BE2C (cell line): ENCODE results near the gene PRDM8. TPM values are rescaled to one million over a fixed set of nuclear protein-coding genes. Genes with fewer than 3 reads are reported as not detected.

Experiments
- DNase-seq: peaks from one replicate; pipeline ENCODE4 v3.0.0-alpha.2; 2020
- H3K27me3 ChIP-seq: fragments of 250-450 bp; sonication (Bioruptor Pico); 2 replicates; pipeline ENCODE4 v1.5.1; 2020; ENCODE audit warnings: mild to moderate bottlenecking
- H3K36me3 ChIP-seq: fragments of 250-450 bp; sonication (Bioruptor Pico); 2 replicates; pipeline ENCODE4 v1.5.1; 2020; ENCODE audit warnings: mild to moderate bottlenecking
- H3K4me1 ChIP-seq: fragments of 250-450 bp; sonication (Bioruptor Pico); 2 replicates; pipeline ENCODE4 v1.5.1; 2020
- H3K4me3 ChIP-seq: 2 replicates; pipeline ENCODE4 v1.5.1; 2011; ENCODE audit warnings: low read depth, low read length
- H3K9me3 ChIP-seq: fragments of 250-450 bp; sonication (Bioruptor Pico); 2 replicates; pipeline ENCODE4 v1.5.1; 2020
- polyA plus RNA-seq: library from polyadenylated mRNA; unstranded; fragments of >200 nt; gene quantifications from one replicate; pipeline ENCODE4 v1.2.1, GENCODE V29; 2012; ENCODE audit warnings: low read depth, missing spikeins; ENCODE audit not compliant: insufficient read length, insufficient read depth
- TF ChIP-seq, protein P1 (sequence below): IDR thresholded peaks from 2 replicates; pipeline ENCODE4 v1.5.1; 2012; ENCODE audit warnings: mild to moderate bottlenecking, low read depth, low read length

The PRDM8 gene
- polyA plus RNA-seq = 25.6 TPM

DNA sequence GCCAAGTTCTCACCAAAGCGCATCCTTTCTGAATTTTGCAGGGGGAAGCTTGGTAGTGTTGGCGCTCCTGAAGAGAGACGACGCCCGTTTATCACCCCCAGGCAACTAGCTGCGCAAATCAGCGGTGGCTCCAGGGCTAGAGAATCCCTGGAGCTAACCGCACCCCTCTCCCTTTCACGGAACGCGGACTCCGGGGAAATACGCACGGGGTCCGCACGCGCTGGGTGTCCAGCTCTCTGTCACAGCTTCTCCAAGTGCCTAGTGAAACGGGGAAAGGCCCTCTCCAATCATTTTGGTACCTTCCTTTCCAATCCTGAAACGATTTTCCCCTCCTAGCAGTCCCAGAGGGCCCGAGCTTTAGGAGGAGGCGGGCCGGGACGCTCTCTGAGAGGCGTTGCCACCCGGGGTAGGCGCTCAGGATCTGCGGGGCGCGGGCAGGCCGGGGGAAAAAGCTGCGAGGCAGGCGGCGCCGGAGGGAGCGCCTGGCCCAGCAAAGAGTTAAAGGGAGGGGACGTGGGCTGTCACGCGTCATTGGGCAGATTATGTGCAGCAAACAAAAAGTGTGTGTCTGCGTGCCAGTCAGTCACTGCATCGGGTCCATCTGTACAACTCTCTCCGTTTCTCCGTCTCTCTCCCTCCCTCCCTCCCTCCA lies at the start of gene PRDM8:
Gene PRDM8 (plus strand): TSS at position 582 of the 652 bp plus-strand sequence. CDS start 2,578 bp downstream, outside the sequence.
- TF ChIP-seq, protein P1, sequence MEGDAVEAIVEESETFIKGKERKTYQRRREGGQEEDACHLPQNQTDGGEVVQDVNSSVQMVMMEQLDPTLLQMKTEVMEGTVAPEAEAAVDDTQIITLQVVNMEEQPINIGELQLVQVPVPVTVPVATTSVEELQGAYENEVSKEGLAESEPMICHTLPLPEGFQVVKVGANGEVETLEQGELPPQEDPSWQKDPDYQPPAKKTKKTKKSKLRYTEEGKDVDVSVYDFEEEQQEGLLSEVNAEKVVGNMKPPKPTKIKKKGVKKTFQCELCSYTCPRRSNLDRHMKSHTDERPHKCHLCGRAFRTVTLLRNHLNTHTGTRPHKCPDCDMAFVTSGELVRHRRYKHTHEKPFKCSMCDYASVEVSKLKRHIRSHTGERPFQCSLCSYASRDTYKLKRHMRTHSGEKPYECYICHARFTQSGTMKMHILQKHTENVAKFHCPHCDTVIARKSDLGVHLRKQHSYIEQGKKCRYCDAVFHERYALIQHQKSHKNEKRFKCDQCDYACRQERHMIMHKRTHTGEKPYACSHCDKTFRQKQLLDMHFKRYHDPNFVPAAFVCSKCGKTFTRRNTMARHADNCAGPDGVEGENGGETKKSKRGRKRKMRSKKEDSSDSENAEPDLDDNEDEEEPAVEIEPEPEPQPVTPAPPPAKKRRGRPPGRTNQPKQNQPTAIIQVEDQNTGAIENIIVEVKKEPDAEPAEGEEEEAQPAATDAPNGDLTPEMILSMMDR = no peak
- DNase-seq = peak; percentile 63
- no peaks in the 10 kb centered on the region for H3K4me1 ChIP-seq
- H3K4me3 ChIP-seq = peak within 1 kb of the TSS; percentile 65
- peaks cover 36% of the 10 kb centered on the region for H3K27me3 ChIP-seq
- no peaks in the 10 kb centered on the region for H3K36me3 ChIP-seq
- no peaks in the 10 kb centered on the region for H3K9me3 ChIP-seq

DNA sequence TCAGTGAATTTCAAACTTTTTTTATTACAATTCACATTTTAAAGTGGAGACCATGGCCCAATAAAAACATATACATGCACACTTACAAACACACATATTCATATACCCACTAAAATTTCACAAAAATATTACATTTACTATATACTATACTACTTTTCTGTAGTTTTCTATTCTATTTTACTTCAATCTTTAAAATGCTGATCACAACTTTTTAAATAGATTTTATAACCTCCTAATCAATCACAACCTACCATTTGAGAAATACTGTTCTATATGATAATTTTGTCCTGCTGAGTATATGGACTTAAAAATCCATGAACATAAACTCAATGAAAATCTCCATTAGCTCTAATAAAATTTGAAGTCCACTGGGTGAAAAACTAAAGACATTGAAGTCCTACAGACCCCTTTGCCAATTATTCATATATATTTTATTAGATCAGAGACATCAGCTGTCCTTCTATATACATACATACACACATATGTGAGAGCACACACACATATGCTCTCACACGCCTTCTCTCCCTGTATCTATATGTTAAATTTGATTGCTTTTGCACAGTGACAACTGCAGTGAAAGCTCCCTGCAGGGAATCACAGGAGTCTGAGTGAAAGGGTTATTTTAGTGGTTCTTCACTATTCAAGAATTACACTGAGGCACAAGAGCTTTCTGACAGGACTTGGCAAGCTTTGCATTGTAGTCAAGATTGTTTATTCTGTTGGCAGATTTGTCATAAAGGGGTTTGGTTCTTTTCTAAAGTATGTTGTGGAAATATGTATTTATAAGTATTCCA lies 46.7 kb upstream of the PRDM8 start:
- Histone ChIP-seq H3K27me3 (no peaks in the 10 kb centered on the region), H3K4me1 (peaks cover 3% of the 10 kb centered on the region; the same call in 1 of the 2 replicates), H3K4me3 (no peak overlapping the region), H3K9me3 (no peaks in the 10 kb centered on the region), H3K36me3 (no peaks in the 10 kb centered on the region)
- DNase-seq = no peak
- TF ChIP-seq, protein P1 = no peak

DNA sequence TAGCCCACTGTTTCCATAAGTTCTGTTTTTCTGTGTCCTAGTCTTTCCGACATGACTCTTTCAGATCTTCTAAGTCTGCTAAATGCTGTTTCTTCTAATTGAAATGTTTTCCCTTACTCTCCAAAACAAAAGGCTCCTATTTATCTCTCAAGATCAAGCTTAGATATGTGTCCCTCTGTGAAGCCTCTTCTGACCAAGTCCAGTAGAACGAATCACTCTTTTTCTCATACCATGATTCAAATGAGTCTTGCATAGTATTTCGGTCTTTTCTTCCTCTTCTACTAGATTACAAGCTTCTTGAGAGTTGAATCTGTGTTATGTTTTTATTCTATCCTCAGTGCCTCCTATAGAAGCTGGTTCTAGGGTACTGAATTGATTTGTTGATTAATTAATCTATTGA lies 45.3 kb upstream of the PRDM8 start:
- Histone ChIP-seq H3K4me1 (peaks cover 3% of the 10 kb centered on the region; the same call in 1 of the 2 replicates), H3K36me3 (no peaks in the 10 kb centered on the region), H3K4me3 (no peak overlapping the region), H3K9me3 (no peaks in the 10 kb centered on the region), H3K27me3 (no peaks in the 10 kb centered on the region)
- no peak for DNase-seq
- TF ChIP-seq, protein P1 = no peak

DNA sequence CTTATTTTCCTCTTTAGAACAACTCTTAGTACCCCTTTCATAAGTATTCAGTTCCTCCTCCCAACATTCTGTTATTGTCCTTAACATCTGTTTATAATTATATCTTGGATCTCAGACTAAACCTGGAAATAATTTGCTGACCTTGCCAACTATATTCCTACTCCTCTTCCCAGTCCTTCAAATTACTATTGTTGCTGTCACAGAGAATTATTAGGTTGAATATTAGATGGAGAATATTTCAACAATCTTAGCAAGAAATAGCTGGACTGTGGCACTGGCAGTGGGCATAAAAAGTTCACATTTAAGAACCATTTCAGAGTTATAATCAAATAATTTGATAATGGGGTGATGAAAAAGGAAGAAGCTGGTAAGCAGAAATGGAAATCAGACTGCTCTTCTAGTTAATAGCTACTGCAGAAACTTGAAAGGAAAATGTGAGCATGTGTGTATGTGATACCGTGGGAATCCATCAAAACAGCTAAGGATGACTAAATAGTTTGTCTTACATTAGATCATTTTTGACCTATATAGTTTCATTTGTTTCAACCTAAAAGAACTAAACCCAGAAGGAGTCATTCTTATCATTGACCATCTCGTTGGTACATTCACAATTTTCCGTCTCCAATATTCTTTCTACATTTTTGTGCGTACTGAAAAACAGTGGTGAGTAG lies 43.3 kb upstream of the PRDM8 start:
- TF ChIP-seq, protein P1 = no peak
- H3K4me3 ChIP-seq = no peak overlapping the region
- no peak for DNase-seq

DNA sequence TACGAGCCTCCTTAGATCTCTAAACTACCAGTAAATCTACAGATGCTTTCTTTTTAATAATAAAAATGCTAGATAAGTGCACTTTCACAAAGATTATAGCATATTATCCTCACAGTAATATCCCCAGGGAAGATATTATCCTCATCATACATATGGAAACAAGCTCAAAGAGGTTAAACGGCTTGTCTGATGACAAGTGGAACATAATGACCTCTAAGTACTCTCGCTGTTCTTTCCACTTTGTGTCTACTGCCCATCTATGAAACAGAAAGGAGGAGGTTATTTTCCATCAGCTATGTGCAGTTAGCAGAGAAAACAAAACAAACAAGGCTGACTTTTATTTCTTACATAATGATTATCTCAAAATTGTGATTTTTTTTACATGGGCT lies 42.8 kb upstream of the PRDM8 start:
- Histone ChIP-seq H3K4me1 (peaks cover 3% of the 10 kb centered on the region; the same call in 1 of the 2 replicates), H3K27me3 (no peaks in the 10 kb centered on the region), H3K9me3 (no peaks in the 10 kb centered on the region), H3K4me3 (no peak overlapping the region), H3K36me3 (no peaks in the 10 kb centered on the region)
- TF ChIP-seq, protein P1 = no peak
- DNase-seq = no peak

More for the DNA sequence above, 43.3 kb upstream of the PRDM8 start:
- Histone ChIP-seq H3K4me1 (peaks cover 3% of the 10 kb centered on the region; the same call in 1 of the 2 replicates), H3K9me3 (no peaks in the 10 kb centered on the region), H3K36me3 (no peaks in the 10 kb centered on the region), H3K27me3 (no peaks in the 10 kb centered on the region)
